Activated CD4-positive, alpha-beta memory T cell treated with anti-CD3 and anti-CD28 coated beads for 36 hours (primary cell): ENCODE results near the gene PNLIP. TPM values are rescaled to one million over a fixed set of nuclear protein-coding genes. Genes with fewer than 3 reads are reported as not detected.

ENCODE experiments used
- CTCF ChIA-PET: fragments of 350-600 bp; sonication (Branson Sonifier 250); formaldehyde crosslinking; loops from one replicate; lab custom pipeline; 2021; ENCODE audit warnings: antibody characterized with exemption, inconsistent platforms; lab: Charles Lee
- POLR2A ChIA-PET: fragments of 350-600 bp; sonication (Branson Sonifier 250); formaldehyde crosslinking; loops from one replicate; lab custom pipeline; 2021; ENCODE audit warnings: antibody characterized with exemption; lab: Charles Lee
- DNase-seq: peaks from one replicate; pipeline ENCODE4 v3.0.0-alpha.2; 2020
- H3K27ac Mint-ChIP-seq: one replicate; pipeline ENCODE4 v1.8.0; 2021; ENCODE audit warnings: mixed read lengths
- H3K27me3 Mint-ChIP-seq: one replicate; pipeline ENCODE4 v1.8.0; 2021; ENCODE audit warnings: mixed read lengths
- H3K36me3 Mint-ChIP-seq: one replicate; pipeline ENCODE4 v1.8.0; 2021; ENCODE audit warnings: mixed read lengths
- H3K4me1 Mint-ChIP-seq: one replicate; pipeline ENCODE4 v1.8.0; 2021; ENCODE audit warnings: low read depth, mixed read lengths
- H3K4me3 Mint-ChIP-seq: one replicate; pipeline ENCODE4 v1.8.0; 2021; ENCODE audit warnings: mild to moderate bottlenecking, mixed read lengths
- H3K9me3 Mint-ChIP-seq: one replicate; pipeline ENCODE4 v1.8.0; 2021; ENCODE audit warnings: mixed read lengths
- intact Hi-C: fragments of 100-400 bp; cut with micrococcal nuclease; formaldehyde crosslinking; loops from one replicate; pipeline ENCODE4 v1.15.1; 2023
- total RNA-seq, 2 experiments: library from RNA; stranded (reverse); gene quantifications; one replicate each; pipeline ENCODE4 v1.2.3, GENCODE V29; 2021

The PNLIP gene
- total RNA-seq, 2 experiments from 2014 or later = not detected

GRCh38 chr10:116608686-116609594 is 63.2 kb downstream of the PNLIP start:
- Mint-ChIP-seq H3K4me1 (no peaks in the 10 kb centered on the region), H3K4me3 (no peak overlapping the region), H3K27me3 (peaks cover 18% of the 10 kb centered on the region), H3K36me3 (no peaks in the 10 kb centered on the region), H3K9me3 (no peaks in the 10 kb centered on the region), H3K27ac (no peak overlapping the region)
- ChIA-PET CTCF (no interaction called here), POLR2A (no interaction called here)
- intact Hi-C loops = no loop called here
- DNase-seq = no peak

DNA sequence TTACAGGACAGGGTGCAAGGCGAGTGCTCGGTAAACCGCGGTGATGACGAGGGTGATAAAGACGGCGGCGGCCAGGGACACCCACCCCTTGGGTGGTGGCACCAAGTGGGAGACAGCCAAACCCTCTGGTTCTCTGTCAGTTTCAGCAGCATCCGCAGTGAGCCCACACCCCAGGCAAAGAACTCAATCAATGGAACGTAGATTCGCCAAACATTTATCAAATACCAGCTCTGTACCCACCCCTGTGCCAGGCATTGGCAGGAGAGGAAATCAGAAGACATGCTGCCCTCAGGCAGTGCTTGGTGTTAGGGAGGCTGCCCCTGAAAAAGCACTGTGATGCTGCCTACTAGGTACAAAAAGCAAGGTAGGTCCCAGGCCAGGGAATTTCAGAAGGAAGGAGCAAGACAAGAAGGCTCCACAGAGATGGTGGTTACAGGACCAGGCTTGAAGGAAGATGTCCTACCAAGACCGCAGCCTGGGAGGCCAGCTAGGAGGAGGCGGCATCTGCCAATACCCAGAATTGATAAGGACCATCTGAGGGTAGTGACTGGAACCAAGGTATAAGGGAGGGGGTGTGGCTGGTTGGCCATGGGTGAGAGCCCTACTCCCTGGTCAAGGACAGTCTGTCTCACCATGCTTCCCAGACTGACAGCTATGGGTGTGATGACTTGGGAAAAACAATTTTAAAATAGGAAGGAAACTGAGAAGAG is 64.9 kb downstream of the PNLIP start:
- Mint-ChIP-seq H3K4me1 (no peaks in the 10 kb centered on the region), H3K27ac (no peak overlapping the region), H3K36me3 (no peaks in the 10 kb centered on the region), H3K27me3 (peaks cover 18% of the 10 kb centered on the region), H3K9me3 (no peaks in the 10 kb centered on the region), H3K4me3 (no peak overlapping the region)
- ChIA-PET CTCF (no interaction called here), POLR2A (no interaction called here)
- no peak for DNase-seq
- intact Hi-C loops = no loop called here

DNA sequence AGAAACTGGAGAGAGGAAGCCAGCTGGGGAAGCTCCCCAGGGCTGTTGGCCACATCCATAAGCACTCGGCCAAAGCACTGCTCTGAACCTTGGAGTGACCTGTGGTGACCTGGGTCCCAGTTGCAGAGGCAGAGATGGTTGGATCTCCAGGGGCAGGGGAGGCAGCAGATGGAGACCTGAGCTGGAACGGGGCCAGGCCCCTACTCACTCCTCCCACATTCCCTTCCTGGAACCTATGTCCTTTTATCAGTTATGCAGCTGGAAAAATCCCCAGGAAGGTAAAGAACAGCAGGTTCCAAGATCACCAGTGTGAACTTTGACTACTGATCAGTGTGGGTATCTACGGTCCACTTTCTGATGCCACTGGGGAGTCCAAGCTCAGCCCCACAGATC is 65.4 kb downstream of the PNLIP start:
- H3K36me3 Mint-ChIP-seq = no peaks in the 10 kb centered on the region
- CTCF ChIA-PET = no interaction called here
- no peak overlapping the region for H3K27ac Mint-ChIP-seq
- no peaks in the 10 kb centered on the region for H3K9me3 Mint-ChIP-seq
- no peaks in the 10 kb centered on the region for H3K4me1 Mint-ChIP-seq
- POLR2A ChIA-PET = no interaction called here
- H3K27me3 Mint-ChIP-seq = peaks cover 17% of the 10 kb centered on the region
- no peak for DNase-seq
- no peak overlapping the region for H3K4me3 Mint-ChIP-seq
- intact Hi-C loops = no loop called here

DNA sequence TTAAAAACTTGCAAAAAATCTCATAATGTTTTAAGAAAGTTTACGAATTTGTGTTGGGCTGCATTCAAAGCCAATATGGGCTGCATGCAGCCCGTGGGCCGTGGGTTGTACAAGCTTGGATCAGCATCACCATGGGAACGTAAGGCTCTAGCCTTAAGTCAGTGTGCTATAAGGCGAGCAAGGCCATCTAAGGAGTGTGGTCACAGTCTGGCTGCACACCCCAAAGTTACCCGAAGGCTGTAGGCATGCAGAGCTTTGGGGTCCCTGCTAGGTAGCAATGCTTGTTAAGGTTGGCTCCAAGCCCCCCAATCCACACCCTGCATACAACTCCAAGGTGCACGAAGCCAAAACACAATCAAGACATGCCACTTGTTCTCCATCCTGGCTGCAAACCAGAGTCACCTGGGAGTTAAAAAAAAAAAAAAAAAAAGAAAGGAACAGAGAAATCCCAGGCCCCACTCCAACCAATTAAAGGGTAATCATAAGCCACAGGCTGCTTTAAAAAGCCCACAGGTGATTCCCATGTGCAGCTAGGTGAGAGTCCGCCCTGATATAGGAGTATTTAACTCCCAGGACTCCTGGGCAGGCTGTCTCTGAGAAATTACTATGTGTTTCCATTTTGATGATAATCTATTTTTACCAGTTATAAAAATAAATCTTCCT is 66.5 kb downstream of the PNLIP start:
- Mint-ChIP-seq H3K27me3 (peaks cover 15% of the 10 kb centered on the region), H3K27ac (no peak overlapping the region), H3K4me1 (no peaks in the 10 kb centered on the region), H3K4me3 (no peak overlapping the region), H3K36me3 (no peaks in the 10 kb centered on the region), H3K9me3 (no peaks in the 10 kb centered on the region)
- ChIA-PET POLR2A (no interaction called here), CTCF (no interaction called here)
- no peak for DNase-seq
- intact Hi-C loops = no loop called here

DNA sequence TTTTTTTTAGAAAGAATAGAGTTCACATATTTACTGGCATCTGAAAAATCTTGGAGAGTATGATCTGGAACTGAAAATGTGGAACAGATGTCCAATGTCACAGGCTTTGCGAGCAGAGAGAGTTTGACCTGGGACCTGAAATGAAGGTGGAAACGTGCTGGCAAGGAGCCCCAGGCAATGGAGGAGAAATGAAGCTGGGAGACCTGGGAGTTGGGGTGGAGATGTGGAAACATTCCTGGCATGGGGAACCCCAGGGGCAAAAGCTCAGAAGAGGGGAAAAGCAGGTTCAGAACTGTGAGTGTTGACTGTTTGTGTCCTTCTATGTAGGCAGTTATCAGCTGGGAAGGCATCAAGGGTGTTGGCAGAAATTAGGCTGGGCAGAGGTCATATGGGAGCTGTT is 67.7 kb downstream of the PNLIP start:
- no peak for DNase-seq
- Mint-ChIP-seq H3K4me1 (no peaks in the 10 kb centered on the region), H3K27ac (no peak overlapping the region), H3K36me3 (no peaks in the 10 kb centered on the region), H3K27me3 (peaks cover 12% of the 10 kb centered on the region), H3K9me3 (no peaks in the 10 kb centered on the region), H3K4me3 (no peak overlapping the region)
- ChIA-PET CTCF (no interaction called here), POLR2A (interaction anchor here (0.6 kb wide), 1 partner anchor 12 kb away, joined by 5 read pairs; no protein-coding TSS in a partner anchor)
- intact Hi-C loops = no loop called here

GRCh38 chr10:116614796-116615195 is 69.1 kb downstream of the PNLIP start:
- intact Hi-C loops = no loop called here
- ChIA-PET CTCF (no interaction called here), POLR2A (no interaction called here)
- Mint-ChIP-seq H3K4me3 (no peak overlapping the region), H3K27ac (no peak overlapping the region), H3K27me3 (peaks cover 3% of the 10 kb centered on the region), H3K4me1 (no peaks in the 10 kb centered on the region), H3K9me3 (no peaks in the 10 kb centered on the region), H3K36me3 (no peaks in the 10 kb centered on the region)
- DNase-seq = no peak

- Mint-ChIP-seq H3K27me3 (peaks cover under 1% of the 10 kb centered on the region), H3K9me3 (no peaks in the 10 kb centered on the region), H3K27ac (no peak overlapping the region), H3K36me3 (no peaks in the 10 kb centered on the region), H3K4me1 (no peaks in the 10 kb centered on the region), H3K4me3 (no peak overlapping the region)
- CTCF ChIA-PET = no interaction called here
- intact Hi-C loops = no loop called here
- no peak for DNase-seq
- POLR2A ChIA-PET = no interaction called here
Measured at GRCh38 chr10:116615199-116615776, 69.6 kb downstream of the PNLIP start.

Other genes starting within 250 kb of the PNLIP start
- gene CCDC172, start 221.5 kb upstream of the PNLIP start, total RNA-seq = not detected
- gene PNLIPRP3, start 118.1 kb upstream of the PNLIP start, total RNA-seq = not detected
- not detected for gene PNLIPRP1, start 45.0 kb downstream of the PNLIP start, total RNA-seq
- gene PNLIPRP2, start 75.0 kb downstream of the PNLIP start, total RNA-seq = not detected
- under 1 TPM; 0.40 to 0.41 TPM for gene HSPA12A, start 196.6 kb downstream of the PNLIP start, total RNA-seq